Thoracic aorta (tissue), 2 donors: Measurements from ENCODE around the gene TSC22D3. TPM values are rescaled to one million over a fixed set of nuclear protein-coding genes. Genes with fewer than 3 reads are reported as not detected.

Experiments
- ATAC-seq: fragments of 150-250 bp; one replicate; pipeline ENCODE4 v1.8.0; 2017; ENCODE audit warnings: low read depth; ENCODE audit not compliant: insufficient number of reproducible peaks, low FRiP score
- DNase-seq: peaks from one replicate; pipeline ENCODE4 v3.0.0-alpha.2; 2020; ENCODE audit warnings: low spot score
- H3K27ac ChIP-seq, 2 donors: fragments of 200-600 bp; sonication (generic); 1 replicate in 1 of 2; 2 replicates in 1 of 2; pipeline ENCODE4 v1.5.1; 2016; ENCODE audit warnings: mild to moderate bottlenecking in 2 of 2, moderate library complexity in 2 of 2
- H3K27me3 ChIP-seq: fragments of 200-600 bp; sonication (generic); replicated peaks from 2 replicates; pipeline ENCODE4 v1.6.0; 2016; ENCODE audit warnings: mild to moderate bottlenecking; ENCODE audit not compliant: insufficient read depth
- H3K36me3 ChIP-seq: fragments of 200-600 bp; sonication (generic); one replicate; pipeline ENCODE4 v1.5.1; 2016
- H3K4me1 ChIP-seq, 2 donors: fragments of 200-600 bp; sonication (generic); 1 replicate in 1 of 2; 2 replicates in 1 of 2; pipeline versions ENCODE4 v1.5.1 to v1.6.0; 2016; ENCODE audit warnings: low read depth in 2 of 2, mild to moderate bottlenecking in 1 of 2; ENCODE audit not compliant: control insufficient read depth in 1 of 2
- H3K4me3 ChIP-seq: fragments of 200-600 bp; sonication (generic); 2 replicates; pipeline ENCODE4 v1.5.1; 2016; ENCODE audit warnings: mild to moderate bottlenecking
- H3K9me3 ChIP-seq: fragments of 200-600 bp; sonication (generic); 2 replicates; pipeline ENCODE4 v1.5.1; 2016
- total RNA-seq, 2 donors: library from RNA; depleted of rRNA; stranded (reverse); fragments of >200 nt; gene quantifications; one replicate each; pipeline versions ENCODE4 v1.1.0 to v1.2.3, GENCODE V29; 2016
- TF ChIP-seq, protein P1 (sequence below): fragments of 200-600 bp; sonication (generic); IDR thresholded peaks from one replicate; pipeline ENCODE4 v1.5.1; 2019; ENCODE audit warnings: antibody characterized with exemption

The TSC22D3 gene
- total RNA-seq, 2 donors from 2014 or later, result 326 to 551 TPM

DNA sequence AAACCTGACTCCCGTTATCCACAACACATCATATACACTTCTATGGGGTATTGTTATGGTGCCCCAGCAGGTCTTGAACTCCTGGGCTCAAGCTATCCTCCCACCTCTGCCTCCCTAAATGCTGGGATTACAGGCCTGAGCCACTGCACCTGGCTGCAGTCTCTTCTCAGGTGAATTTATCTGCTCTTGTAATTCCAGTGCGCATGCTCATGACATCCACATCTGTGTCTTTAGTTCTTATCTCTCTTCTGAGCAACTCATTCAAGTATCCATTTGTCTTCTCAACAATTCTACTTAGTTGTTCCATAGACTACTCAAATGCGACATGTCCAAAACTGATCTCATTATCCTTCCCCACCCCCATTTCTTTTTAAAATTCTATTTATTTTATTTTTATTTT, 29.6 kb upstream of the TSC22D3 start:
- ATAC-seq, result no peak
- DNase-seq, result no peak
- Histone ChIP-seq H3K4me1 (no peaks in the 10 kb centered on the region), H3K27ac (no peak overlapping the region), H3K27me3 (no peaks in the 10 kb centered on the region), H3K36me3 (no peaks in the 10 kb centered on the region), H3K4me3 (no peak overlapping the region), H3K9me3 (no peaks in the 10 kb centered on the region)
- TF ChIP-seq, protein P1, sequence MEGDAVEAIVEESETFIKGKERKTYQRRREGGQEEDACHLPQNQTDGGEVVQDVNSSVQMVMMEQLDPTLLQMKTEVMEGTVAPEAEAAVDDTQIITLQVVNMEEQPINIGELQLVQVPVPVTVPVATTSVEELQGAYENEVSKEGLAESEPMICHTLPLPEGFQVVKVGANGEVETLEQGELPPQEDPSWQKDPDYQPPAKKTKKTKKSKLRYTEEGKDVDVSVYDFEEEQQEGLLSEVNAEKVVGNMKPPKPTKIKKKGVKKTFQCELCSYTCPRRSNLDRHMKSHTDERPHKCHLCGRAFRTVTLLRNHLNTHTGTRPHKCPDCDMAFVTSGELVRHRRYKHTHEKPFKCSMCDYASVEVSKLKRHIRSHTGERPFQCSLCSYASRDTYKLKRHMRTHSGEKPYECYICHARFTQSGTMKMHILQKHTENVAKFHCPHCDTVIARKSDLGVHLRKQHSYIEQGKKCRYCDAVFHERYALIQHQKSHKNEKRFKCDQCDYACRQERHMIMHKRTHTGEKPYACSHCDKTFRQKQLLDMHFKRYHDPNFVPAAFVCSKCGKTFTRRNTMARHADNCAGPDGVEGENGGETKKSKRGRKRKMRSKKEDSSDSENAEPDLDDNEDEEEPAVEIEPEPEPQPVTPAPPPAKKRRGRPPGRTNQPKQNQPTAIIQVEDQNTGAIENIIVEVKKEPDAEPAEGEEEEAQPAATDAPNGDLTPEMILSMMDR, result no peak

DNA sequence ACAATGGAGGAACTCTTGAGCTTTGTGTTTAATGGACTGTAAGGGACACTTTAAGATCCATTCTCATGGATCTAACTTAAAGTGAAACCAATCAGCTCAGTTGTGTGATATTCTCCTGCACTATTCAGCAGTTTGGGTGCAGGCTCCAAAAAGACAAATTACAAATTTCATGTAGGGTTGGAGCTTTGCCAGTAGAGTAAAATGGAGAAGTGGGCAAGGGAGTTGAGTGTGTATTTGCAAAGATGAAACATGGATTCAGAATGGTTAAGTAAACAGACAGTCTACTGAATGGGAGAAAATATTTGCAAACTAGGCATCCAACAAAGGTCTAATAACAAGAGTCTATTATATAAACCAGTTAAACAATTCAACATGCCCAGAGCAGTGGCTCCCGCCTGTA, 28.8 kb upstream of the TSC22D3 start:
- Histone ChIP-seq H3K27me3 (no peaks in the 10 kb centered on the region), H3K36me3 (no peaks in the 10 kb centered on the region), H3K4me3 (no peak overlapping the region), H3K9me3 (no peaks in the 10 kb centered on the region), H3K27ac (no peak overlapping the region), H3K4me1 (no peaks in the 10 kb centered on the region)
- DNase-seq (no peak), ATAC-seq (no peak)
- TF ChIP-seq, protein P1, result no peak

DNA sequence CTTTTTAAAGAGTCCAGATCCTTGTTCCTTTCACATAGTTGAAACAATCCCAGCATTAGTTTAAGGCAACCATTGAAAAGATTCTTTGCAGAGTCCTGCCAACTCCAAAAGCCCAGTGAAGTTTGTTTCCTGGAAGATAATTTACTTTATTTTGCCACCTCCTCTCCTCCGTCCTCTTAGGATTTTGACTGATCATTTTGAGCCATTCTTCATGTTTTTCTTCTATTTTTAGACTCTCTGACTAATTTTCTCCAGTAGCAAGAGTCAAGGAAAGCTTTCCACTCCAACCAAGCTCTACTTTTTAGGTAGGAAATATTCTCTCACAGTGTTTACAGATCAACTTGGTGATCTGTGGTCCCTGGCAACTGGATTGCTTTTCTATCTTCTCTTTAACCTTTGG, 12.2 kb upstream of the TSC22D3 start:
- Histone ChIP-seq H3K4me1 (peaks cover 0 to 8% of the 10 kb centered on the region in 2 donors), H3K27me3 (no peaks in the 10 kb centered on the region), H3K27ac (peak overlapping the region; percentile 17 to 74), H3K36me3 (no peaks in the 10 kb centered on the region), H3K9me3 (no peaks in the 10 kb centered on the region), H3K4me3 (no peak overlapping the region)
- DNase-seq, result no peak
- no peak for ATAC-seq
- TF ChIP-seq, protein P1, result no peak

DNA sequence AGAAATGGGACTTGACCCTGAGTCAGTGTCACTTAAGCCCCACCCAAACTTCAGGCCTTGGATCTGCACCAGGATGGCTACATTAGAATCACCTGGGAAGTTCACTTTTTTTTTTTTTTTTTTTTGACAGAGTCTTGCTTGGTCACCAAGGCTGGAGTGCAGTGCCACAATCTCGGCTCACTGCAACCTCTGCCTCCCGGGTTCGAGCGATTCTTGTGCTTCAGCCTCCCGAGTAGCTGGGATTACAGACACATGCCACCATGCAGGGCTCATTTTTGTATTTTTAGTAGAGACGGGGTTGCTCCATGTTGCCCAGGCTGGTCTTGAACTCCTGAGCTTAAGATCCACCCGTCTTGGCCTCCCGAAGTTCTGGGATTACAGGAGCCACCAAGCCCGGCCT, 4.9 kb upstream of the TSC22D3 start:
- Histone ChIP-seq H3K27ac (no peak overlapping the region), H3K27me3 (no peaks in the 10 kb centered on the region), H3K4me3 (no peak overlapping the region), H3K9me3 (no peaks in the 10 kb centered on the region), H3K36me3 (no peaks in the 10 kb centered on the region), H3K4me1 (no peaks in the 10 kb centered on the region)
- ATAC-seq (no peak), DNase-seq (no peak)
- TF ChIP-seq, protein P1, result no peak

DNA sequence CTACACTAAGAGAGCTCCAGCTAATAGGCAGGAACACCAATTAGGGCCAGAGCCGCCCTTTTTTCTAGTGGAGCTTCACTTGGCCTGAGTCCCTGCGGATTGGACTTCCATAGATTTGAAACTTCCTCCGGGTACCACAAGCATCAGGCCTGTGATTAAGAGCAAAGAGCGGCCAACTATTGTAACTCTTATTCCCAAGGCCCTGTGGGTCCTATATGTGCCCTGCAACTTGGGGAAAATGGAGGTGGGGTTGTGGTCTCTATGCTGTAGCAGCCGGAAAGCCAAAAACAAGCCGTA, 1.9 kb upstream of the TSC22D3 start, which contains the start of gene NCBP2L:
NCBP2L (plus strand) TSS at position 198 of the 297 bp plus-strand sequence. CDS start 16,488 bp downstream, outside the sequence.
- peak within 1 kb of the TSS; percentile 78 to 87 for H3K27ac ChIP-seq
- TF ChIP-seq, protein P1, result no peak
- no peak for DNase-seq
- no peaks in the 10 kb centered on the region for H3K27me3 ChIP-seq
- H3K36me3 ChIP-seq, result no peaks in the 10 kb centered on the region
- no peaks in the 10 kb centered on the region for H3K9me3 ChIP-seq
- peaks cover 0 to 7% of the 10 kb centered on the region in 2 donors for H3K4me1 ChIP-seq
- no peak for ATAC-seq
- H3K4me3 ChIP-seq, result peak within 1 kb of the TSS; percentile 81
